Colonic mucosa (tissue), 4 donors: ENCODE results near the gene LDLRAD2. TPM values are rescaled to one million over a fixed set of nuclear protein-coding genes. Genes with fewer than 3 reads are reported as not detected.
A peak's percentile ranks its signal among the peaks of the same experiment; 100 is the strongest.

Experiments used
- DNase-seq: peaks from one replicate; pipeline ENCODE4 v3.0.0-alpha.2; 2020
- H3K27ac ChIP-seq: fragments of 200-600 bp; one replicate; pipeline ENCODE4 v1.8.0; 2021
- H3K27me3 ChIP-seq: fragments of 200-600 bp; one replicate; pipeline ENCODE4 v1.8.0; 2021
- H3K36me3 ChIP-seq: fragments of 200-600 bp; one replicate; pipeline ENCODE4 v1.8.0; 2021
- H3K4me1 ChIP-seq: fragments of 200-600 bp; one replicate; pipeline ENCODE4 v1.8.0; 2021; ENCODE audit warnings: mild to moderate bottlenecking
- H3K4me3 ChIP-seq: fragments of 200-600 bp; one replicate; pipeline ENCODE4 v1.8.0; 2021
- H3K9ac ChIP-seq, 2 donors: one replicate each; pipeline ENCODE4 v1.7.0; 2013; ENCODE audit warnings: control low read depth in 2 of 2, low read depth in 2 of 2, low read length in 2 of 2
- H3K9me3 ChIP-seq: fragments of 200-600 bp; one replicate; pipeline ENCODE4 v1.8.0; 2021
- CTCF ChIP-seq: fragments of 200-600 bp; IDR thresholded peaks from one replicate; pipeline ENCODE4 v1.8.0; 2022; ENCODE audit warnings: antibody characterized with exemption, mild to moderate bottlenecking
- intact Hi-C: fragments of 100-400 bp; cut with DNase I; formaldehyde crosslinking; loops from one replicate; pipeline ENCODE4 v1.14.1; 2022
- total RNA-seq, 2 donors: library from RNA; stranded (reverse); fragmentation: NEBNext Ultra II Directional in 1 of 2; extraction: Animal tissue kit (Norgen Biotek cat#: 25700) in 1 of 2; gene quantifications; one replicate each; pipeline ENCODE4 v1.2.1, GENCODE V29; 2021
- donor health status: healthy.
- donor health status: DM: no; HTN: no; CAD: no.
- donor health status: DM: no; HTN: no; CAD: no.

Gene LDLRAD2
- total RNA-seq, 2 donors from 2014 or later = 0.08 to 0.25 TPM

DNA sequence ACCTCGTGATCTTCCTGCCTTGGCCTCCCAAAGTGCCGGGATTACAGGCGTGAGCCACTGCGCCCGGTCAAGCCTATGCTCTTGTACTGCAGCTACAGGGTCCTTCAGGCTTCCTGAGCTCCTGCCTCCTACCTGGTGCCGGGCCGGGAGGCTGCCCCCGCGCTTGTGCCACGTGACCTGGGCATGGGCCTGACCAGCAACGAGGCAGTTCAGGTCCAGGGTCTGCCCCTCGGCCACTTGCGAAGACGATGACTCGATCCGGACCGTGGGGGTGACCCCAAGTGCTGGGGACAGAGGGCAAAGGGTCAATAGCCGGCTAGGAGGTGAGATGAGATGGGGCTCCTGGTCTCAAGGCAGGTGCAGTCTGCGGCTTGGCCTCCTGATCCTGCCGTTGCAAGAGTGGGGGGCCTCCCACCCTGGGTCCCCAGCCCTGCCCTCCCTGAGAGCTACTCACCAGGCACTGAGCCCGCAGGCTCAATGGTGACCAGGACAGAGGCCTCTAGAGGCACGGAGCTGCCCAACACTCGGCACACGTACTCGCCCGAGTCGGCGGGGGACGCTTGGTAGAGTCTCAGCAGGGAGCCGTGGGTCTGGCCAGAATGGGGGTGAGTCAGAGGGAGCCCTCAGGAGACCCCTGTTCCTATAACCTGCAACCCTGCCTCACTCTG lies 38.0 kb downstream of the LDLRAD2 start:
- DNase-seq = no peak
- Histone ChIP-seq H3K9ac (no peak overlapping the region), H3K4me3 (no peak overlapping the region), H3K27me3 (no peaks in the 10 kb centered on the region), H3K36me3 (peaks cover 20% of the 10 kb centered on the region), H3K9me3 (no peaks in the 10 kb centered on the region), H3K4me1 (no peaks in the 10 kb centered on the region), H3K27ac (no peak overlapping the region)
- intact Hi-C loops = no loop called here
- TF ChIP-seq CTCF = no peak

DNA sequence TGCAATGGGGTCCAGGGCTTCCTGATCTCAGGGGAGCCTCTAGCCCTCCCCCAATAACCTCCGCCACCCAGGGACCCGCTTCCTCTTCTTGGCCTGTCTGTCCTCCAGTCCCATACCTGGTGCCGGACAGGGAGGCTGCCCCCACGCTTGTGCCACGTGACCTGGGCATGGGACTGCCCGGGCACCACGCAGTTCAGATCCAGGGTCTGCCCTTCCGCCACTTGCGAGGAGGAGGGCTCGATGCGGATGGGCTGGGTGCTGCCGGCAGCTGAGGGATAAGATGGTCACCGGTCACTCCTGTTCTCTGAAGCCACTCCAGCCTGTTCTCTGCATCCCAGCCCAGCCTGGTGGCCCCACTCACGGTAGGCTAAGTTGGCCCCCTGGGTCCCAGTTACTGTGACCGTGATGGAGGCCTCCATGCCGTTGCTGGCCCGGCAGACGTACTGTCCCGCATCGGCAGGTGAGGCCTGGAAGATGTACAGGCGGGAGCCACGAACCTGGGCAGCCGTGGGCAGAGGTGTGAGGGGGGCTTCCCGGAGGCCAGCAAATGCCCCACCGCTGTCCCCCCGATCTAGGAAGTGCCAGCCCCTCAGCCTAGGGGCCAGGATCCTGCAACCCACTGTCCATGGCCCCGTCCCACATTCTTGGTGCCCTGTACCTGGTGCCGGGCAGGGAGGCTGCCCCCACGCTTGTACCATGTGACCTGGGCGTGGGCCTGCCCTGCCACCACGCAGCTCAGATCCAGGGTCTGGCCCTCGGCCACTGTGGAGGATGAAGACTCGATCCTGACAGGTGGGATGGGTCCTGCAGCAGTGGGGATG lies 39.6 kb downstream of the LDLRAD2 start:
- no peaks in the 10 kb centered on the region for H3K9me3 ChIP-seq
- no peak overlapping the region for H3K9ac ChIP-seq
- intact Hi-C loops = no loop called here
- TF ChIP-seq CTCF = no peak
- H3K27ac ChIP-seq = no peak overlapping the region
- no peak for DNase-seq
- peaks cover 21% of the 10 kb centered on the region for H3K36me3 ChIP-seq
- H3K4me3 ChIP-seq = no peak overlapping the region
- H3K27me3 ChIP-seq = no peaks in the 10 kb centered on the region
- H3K4me1 ChIP-seq = no peaks in the 10 kb centered on the region

DNA sequence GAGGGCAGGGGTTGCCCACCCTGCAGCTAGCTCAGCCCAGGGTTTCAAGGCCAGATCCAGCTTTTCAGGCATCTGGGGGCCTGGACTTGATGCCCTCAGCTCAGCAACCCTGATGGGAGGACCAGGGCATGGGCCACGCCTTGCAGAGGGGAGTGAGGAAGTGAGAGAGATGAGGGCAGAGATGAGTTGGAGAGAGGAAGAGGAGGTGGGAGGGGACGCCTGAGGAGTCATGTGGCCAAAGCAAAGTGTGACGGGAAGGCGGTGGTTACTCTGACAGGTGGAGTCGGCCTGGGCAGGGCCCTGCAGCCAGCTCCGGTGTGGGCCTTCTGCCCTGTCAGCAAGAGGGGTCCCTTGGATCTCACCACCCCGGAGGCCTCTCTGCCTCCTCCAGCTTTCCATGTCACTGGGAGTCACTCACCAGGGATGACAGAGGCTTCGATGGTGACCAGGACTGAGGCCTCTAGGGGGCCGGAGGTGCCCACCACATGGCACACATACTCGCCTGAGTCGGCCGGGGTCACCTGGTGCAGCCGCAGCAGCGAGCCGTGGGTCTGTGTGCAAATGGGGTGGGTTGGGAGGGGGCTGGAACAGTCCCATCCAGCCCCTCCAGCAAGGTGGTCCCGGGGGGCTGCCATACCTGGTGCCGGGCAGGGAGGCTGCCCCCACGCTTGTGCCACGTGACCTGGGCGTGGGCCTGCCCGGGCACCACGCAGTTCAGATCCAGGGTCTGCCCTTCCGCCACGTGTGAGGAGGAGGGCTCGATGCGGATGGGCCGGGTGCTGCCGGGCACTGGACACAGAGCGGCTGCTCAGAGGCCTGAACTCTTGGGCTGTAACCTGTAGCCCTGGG lies 40.4 kb downstream of the LDLRAD2 start:
- no peak for TF ChIP-seq CTCF
- no peak overlapping the region for H3K27ac ChIP-seq
- H3K27me3 ChIP-seq = no peaks in the 10 kb centered on the region
- no peaks in the 10 kb centered on the region for H3K9me3 ChIP-seq
- H3K9ac ChIP-seq = no peak overlapping the region
- no peak overlapping the region for H3K4me3 ChIP-seq
- H3K4me1 ChIP-seq = no peaks in the 10 kb centered on the region
- intact Hi-C loops = no loop called here
- peak; percentile 24 for DNase-seq
- H3K36me3 ChIP-seq = peaks cover 21% of the 10 kb centered on the region

DNA sequence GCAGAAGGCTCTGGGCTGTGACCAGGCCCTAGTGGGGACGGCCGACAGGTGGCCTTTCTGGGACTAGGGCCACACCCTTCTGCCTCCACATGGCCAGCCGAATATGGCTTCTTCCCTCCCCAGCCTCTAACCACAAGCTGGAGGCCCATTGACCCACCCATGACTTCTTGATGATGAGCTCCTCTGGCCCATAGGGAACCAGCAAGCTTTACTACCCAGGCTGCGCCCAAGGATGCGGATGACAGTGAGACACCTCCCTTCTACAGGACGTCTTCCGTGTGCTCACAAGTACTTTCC lies 41.0 kb downstream of the LDLRAD2 start:
- intact Hi-C loops = no loop called here
- no peak overlapping the region for H3K9ac ChIP-seq
- H3K9me3 ChIP-seq = no peaks in the 10 kb centered on the region
- no peaks in the 10 kb centered on the region for H3K4me1 ChIP-seq
- DNase-seq = no peak
- H3K27me3 ChIP-seq = no peaks in the 10 kb centered on the region
- no peak overlapping the region for H3K27ac ChIP-seq
- no peak overlapping the region for H3K4me3 ChIP-seq
- H3K36me3 ChIP-seq = peaks cover 21% of the 10 kb centered on the region
- no peak for TF ChIP-seq CTCF

DNA sequence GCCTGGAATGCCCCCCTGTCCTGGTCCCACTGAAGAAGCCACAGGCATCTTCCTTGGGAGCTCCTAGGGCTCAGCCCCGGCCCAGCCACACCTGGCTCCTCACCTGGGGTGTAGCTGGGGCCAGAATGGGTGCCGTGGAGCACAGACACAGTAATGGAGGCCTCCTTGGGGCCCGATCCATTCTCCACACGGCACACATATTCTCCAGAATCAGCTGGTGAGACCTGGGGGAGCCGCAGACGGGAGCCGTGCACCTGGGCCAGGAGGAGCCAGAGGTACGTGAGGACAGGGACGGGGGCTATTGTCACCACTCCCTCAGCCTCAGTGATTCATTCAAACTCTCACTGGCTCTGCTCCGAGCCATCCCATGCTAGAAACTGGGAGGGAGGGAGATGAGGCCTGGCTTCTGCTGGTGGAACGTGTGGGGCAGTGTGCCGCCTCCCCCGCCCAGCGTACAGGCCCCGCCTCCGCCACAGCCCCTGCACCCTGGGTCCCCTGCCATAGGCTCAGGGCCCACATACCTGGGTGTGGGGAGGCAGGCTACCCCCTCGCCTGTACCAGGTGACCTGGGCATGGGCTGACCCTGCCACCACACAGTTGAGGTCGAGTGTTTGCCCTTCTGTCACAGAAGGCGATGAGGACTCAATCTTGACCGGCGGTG lies 42.2 kb downstream of the LDLRAD2 start:
- H3K27ac ChIP-seq = no peak overlapping the region

More for the DNA sequence above, 42.2 kb downstream of the LDLRAD2 start:
- Histone ChIP-seq H3K9me3 (no peaks in the 10 kb centered on the region), H3K36me3 (peaks cover 21% of the 10 kb centered on the region), H3K27me3 (no peaks in the 10 kb centered on the region), H3K4me1 (no peaks in the 10 kb centered on the region), H3K9ac (no peak overlapping the region), H3K4me3 (no peak overlapping the region)
- TF ChIP-seq CTCF = no peak
- no peak for DNase-seq
- intact Hi-C loops = no loop called here
